ENCODE data around the gene SLC7A1.

DNA sequence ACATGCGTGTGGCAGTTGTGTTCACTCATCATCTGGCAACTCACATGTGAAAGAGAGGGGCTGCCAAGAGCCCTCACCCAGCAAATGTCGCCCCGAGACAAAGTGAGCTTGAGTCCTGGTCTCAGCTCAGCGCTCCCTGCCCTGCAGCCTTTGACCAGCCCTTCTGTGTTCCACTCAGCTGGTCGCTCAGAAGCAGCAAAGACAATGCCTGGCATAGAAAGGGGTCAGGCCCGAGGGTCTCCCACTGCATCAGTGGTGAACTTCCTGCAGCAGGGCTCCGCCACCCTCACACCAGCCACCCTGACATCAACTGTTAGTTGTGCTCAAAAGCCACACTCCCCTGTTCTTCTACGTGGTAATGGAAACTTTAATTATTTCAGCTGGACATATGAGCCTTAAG, 68.0 kb downstream of the SLC7A1 start:
- TF ChIP-seq GATA2 (IDR thresholded peaks at IDR 0.05; ENCODE audit: low read depth, low read length) (no peak), GATA3 (IDR thresholded peaks at IDR 0.05; ENCODE audit: low read depth, low read length) (no peak)

Measured in SH-SY5Y (cell line).